Fibroblast of lung (primary cell): ENCODE results near the gene UNC13B. TPM values are rescaled to one million over a fixed set of nuclear protein-coding genes. Genes with fewer than 3 reads are reported as not detected.

ENCODE experiments used
- DNase-seq, 2 donors: peaks; one replicate each; pipeline versions ENCODE4 v3.0.0 to v3.0.0-alpha.2; 2010; ENCODE audit warnings: low read depth in 2 of 2
- H2AFZ ChIP-seq: 2 replicates; pipeline ENCODE4 v1.5.1; 2012; ENCODE audit warnings: low read length, control low read depth, inconsistent platforms
- H3K27ac ChIP-seq: 2 replicates; pipeline ENCODE4 v1.5.1; 2011; ENCODE audit warnings: low read length, control low read depth; ENCODE audit not compliant: insufficient read depth
- H3K27me3 ChIP-seq: 2 replicates; pipeline ENCODE4 v1.5.1; 2011; ENCODE audit warnings: mild to moderate bottlenecking, low read length; ENCODE audit not compliant: control insufficient read depth, insufficient read depth
- H3K36me3 ChIP-seq: 2 replicates; pipeline ENCODE4 v1.5.1; 2011; ENCODE audit warnings: low read length; ENCODE audit not compliant: control insufficient read depth, insufficient read depth
- H3K4me1 ChIP-seq: 2 replicates; pipeline ENCODE4 v1.5.1; 2011; ENCODE audit warnings: low read length; ENCODE audit not compliant: control insufficient read depth, insufficient read depth; ENCODE audit errors: extremely low read depth
- H3K4me2 ChIP-seq: 2 replicates; pipeline ENCODE4 v1.5.1; 2011; ENCODE audit warnings: low read length, control low read depth; ENCODE audit not compliant: insufficient read depth; ENCODE audit errors: extremely low read depth
- H3K4me3 ChIP-seq, 4 experiments: fragments of 200-600 bp in 1 of 4; sonication (generic) in 1 of 4; replicated peaks in 1 of 4; 2 replicates each; pipeline ENCODE4 v1.5.1; 2011 to 2016; ENCODE audit warnings: low read length in 4 of 4, low read depth in 3 of 4, mild to moderate bottlenecking in 3 of 4, control low read depth in 2 of 4, inconsistent platforms in 1 of 4, mixed read lengths in 1 of 4; ENCODE audit not compliant: insufficient read depth in 1 of 4; ENCODE audit errors: control extremely low read depth in 1 of 4
- H3K79me2 ChIP-seq: 2 replicates; pipeline ENCODE4 v1.5.1; 2012; ENCODE audit warnings: mild to moderate bottlenecking, low read length, inconsistent platforms; ENCODE audit not compliant: control insufficient read depth, insufficient read depth
- H3K9ac ChIP-seq: 2 replicates; pipeline ENCODE4 v1.5.1; 2011; ENCODE audit warnings: mild to moderate bottlenecking, low read length, control low read depth; ENCODE audit not compliant: insufficient read depth
- H3K9me3 ChIP-seq: 2 replicates; pipeline ENCODE4 v1.5.1; 2012; ENCODE audit warnings: low read depth, low read length; ENCODE audit not compliant: control insufficient read depth, insufficient read depth
- H4K20me1 ChIP-seq: 2 replicates; pipeline ENCODE4 v1.5.1; 2011; ENCODE audit warnings: low read length; ENCODE audit not compliant: control insufficient read depth, insufficient read depth; ENCODE audit errors: extremely low read depth
- EZH2 ChIP-seq: IDR thresholded peaks from 2 replicates; pipeline ENCODE4 v1.5.1; 2012; ENCODE audit warnings: low read length, control low read depth, mild to moderate bottlenecking; ENCODE audit errors: missing control alignments
- polyA plus RNA-seq, 2 donors: library from polyadenylated mRNA; depleted of rRNA in 1 of 2; stranded (reverse) in 1 of 2; unstranded in 1 of 2; fragments of >200 nt; gene quantifications; 2 replicates each; pipeline ENCODE4 v1.2.1, GENCODE V29; 2011 to 2012; ENCODE audit warnings: missing spikeins in 1 of 2
- total RNA-seq: library from RNA; depleted of rRNA; stranded (reverse); fragments of >200 nt; gene quantifications from 2 replicates; pipeline ENCODE4 v1.2.1, GENCODE V29; 2014
- TF ChIP-seq, protein P1 (sequence below), 2 donors: IDR thresholded peaks in 1 of 2; conservative IDR thresholded peaks in 1 of 2; 1 replicate in 1 of 2; 2 replicates in 1 of 2; pipeline ENCODE4 v1.5.1; 2011 to 2012; ENCODE audit warnings: low read length in 2 of 2, control low read depth in 1 of 2, inconsistent platforms in 1 of 2, low read depth in 1 of 2, mild to moderate bottlenecking in 1 of 2

Gene UNC13B
- total and polyA plus RNA-seq, 2 donors (not counting 1 experiment from before 2014, with no cell fraction given): 9.7 to 38.3 TPM

DNA sequence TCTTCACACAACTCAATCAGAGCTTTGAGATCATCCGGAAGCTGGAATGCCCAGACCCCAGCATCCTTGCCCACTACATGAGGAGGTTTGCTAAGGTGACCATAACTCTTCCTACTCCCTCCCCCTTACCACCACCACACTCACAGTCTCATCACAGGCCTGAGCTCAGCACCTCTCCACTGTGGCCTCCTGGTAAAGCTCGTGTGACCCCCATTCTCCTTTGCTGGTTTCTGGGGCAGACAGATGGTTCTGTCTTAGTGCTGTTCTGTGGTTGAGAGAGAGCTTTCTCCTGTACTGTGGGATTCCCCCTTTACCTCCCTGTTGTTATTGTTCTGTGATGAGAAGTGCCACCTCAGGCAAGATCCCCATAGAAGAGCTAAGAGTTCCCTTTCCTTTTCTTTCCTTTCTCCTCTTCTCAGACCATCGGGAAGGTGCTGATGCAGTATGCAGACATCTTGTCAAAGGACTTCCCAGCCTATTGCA, 235.4 kb downstream of the UNC13B start:
- no peaks in the 10 kb centered on the region for H4K20me1 ChIP-seq
- peaks cover 7% of the 10 kb centered on the region for H3K36me3 ChIP-seq
- no peaks in the 10 kb centered on the region for H3K79me2 ChIP-seq
- TF ChIP-seq EZH2: no peak
- TF ChIP-seq, protein P1, sequence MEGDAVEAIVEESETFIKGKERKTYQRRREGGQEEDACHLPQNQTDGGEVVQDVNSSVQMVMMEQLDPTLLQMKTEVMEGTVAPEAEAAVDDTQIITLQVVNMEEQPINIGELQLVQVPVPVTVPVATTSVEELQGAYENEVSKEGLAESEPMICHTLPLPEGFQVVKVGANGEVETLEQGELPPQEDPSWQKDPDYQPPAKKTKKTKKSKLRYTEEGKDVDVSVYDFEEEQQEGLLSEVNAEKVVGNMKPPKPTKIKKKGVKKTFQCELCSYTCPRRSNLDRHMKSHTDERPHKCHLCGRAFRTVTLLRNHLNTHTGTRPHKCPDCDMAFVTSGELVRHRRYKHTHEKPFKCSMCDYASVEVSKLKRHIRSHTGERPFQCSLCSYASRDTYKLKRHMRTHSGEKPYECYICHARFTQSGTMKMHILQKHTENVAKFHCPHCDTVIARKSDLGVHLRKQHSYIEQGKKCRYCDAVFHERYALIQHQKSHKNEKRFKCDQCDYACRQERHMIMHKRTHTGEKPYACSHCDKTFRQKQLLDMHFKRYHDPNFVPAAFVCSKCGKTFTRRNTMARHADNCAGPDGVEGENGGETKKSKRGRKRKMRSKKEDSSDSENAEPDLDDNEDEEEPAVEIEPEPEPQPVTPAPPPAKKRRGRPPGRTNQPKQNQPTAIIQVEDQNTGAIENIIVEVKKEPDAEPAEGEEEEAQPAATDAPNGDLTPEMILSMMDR (conservative IDR thresholded peaks at IDR 0.05 in 1 of 2, IDR thresholded peaks at IDR 0.05 in 1 of 2; ENCODE audit: low read depth in 1 of 2, low read length in 2 of 2): no peak
- no peaks in the 10 kb centered on the region for H3K4me1 ChIP-seq
- no peak overlapping the region for H3K4me2 ChIP-seq
- H3K27ac ChIP-seq: no peak overlapping the region
- DNase-seq: no peak
- no peaks in the 10 kb centered on the region for H3K9me3 ChIP-seq
- no peak overlapping the region for H2AFZ ChIP-seq
- H3K27me3 ChIP-seq: no peaks in the 10 kb centered on the region
- H3K9ac ChIP-seq: no peak overlapping the region
- H3K4me3 ChIP-seq: no peak overlapping the region

DNA sequence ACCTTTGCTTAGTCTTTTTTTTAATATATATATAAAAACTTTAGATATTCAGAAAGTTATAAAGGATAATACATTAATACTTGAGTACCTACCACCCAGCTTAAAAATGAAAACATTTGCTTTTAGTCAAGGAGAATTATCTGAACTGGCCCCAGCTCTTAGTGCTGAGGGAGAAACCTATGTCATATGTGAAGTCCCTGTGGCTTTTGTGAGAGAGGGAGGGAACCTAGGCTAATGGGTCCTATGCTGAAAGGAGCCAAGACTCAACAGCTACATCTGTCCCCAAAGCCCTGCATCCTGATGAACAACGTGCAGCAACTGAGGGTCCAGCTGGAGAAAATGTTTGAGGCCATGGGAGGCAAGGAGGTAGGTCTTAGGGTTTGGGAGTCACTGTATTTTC, 236.1 kb downstream of the UNC13B start:
- Histone ChIP-seq H3K27me3 (no peaks in the 10 kb centered on the region), H3K9me3 (no peaks in the 10 kb centered on the region), H3K9ac (no peak overlapping the region), H2AFZ (no peak overlapping the region), H3K4me3 (no peak overlapping the region), H3K36me3 (peaks cover 7% of the 10 kb centered on the region), H3K4me1 (no peaks in the 10 kb centered on the region), H3K4me2 (no peak overlapping the region), H4K20me1 (no peaks in the 10 kb centered on the region), H3K27ac (no peak overlapping the region), H3K79me2 (no peaks in the 10 kb centered on the region)
- TF ChIP-seq, protein P1 (conservative IDR thresholded peaks at IDR 0.05 in 1 of 2, IDR thresholded peaks at IDR 0.05 in 1 of 2; ENCODE audit: low read depth in 1 of 2, low read length in 2 of 2): no peak
- TF ChIP-seq EZH2: no peak
- DNase-seq: no peak

DNA sequence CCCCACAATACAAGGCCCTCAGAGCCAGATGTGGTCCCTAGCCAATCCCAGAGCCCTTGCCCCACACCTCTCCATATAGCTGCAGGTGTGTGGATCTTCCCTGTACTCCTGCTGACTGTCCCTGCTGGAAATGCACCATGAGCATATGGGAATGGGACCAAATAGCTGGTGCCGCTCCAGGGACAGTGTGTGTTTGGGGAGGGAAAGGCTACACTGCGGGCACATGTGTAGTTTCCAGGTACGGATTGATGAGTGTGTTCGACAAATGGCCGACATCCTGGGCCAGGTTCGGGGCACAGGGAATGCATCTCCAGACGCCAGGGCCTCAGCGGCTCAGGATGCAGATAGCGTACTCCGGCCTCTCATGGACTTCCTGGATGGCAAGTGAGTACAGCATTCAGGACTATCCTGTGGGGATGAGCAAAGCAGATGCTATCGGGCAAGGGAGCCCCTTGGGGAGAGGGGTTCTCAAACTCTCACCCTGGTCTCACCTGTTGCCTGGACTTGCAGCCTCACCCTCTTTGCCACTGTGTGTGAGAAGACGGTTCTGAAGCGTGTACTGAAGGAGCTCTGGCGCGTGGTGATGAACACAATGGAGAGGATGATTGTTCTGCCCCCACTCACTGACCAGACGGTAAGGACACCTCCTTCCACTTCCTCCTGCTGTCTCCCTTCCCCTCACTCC, 237.0 kb downstream of the UNC13B start:
- TF ChIP-seq, protein P1 (conservative IDR thresholded peaks at IDR 0.05 in 1 of 2, IDR thresholded peaks at IDR 0.05 in 1 of 2; ENCODE audit: low read depth in 1 of 2, low read length in 2 of 2): no peak
- no peak for TF ChIP-seq EZH2
- Histone ChIP-seq H3K79me2 (no peaks in the 10 kb centered on the region), H2AFZ (no peak overlapping the region), H3K9me3 (no peaks in the 10 kb centered on the region), H3K9ac (no peak overlapping the region), H4K20me1 (no peaks in the 10 kb centered on the region), H3K4me1 (no peaks in the 10 kb centered on the region), H3K27ac (no peak overlapping the region), H3K4me2 (no peak overlapping the region), H3K4me3 (no peak overlapping the region), H3K36me3 (peaks cover 7% of the 10 kb centered on the region), H3K27me3 (no peaks in the 10 kb centered on the region)
- DNase-seq: no peak
